GM19455 (cell line): Measurements from ENCODE around the gene CD3G.
"Not testable (repeated sequence)": the region's sequence is repeated elsewhere in the genome, so short reads cannot be mapped to it uniquely, and the experiment has no call there.

ENCODE experiments used
- ATAC-seq: cut with Tn5 transposase; IDR thresholded peaks from one replicate; pipeline ENCODE4 v1.9.1; 2021; ENCODE audit not compliant: unreplicated experiment

CD3G gene

GRCh38 chr11:118375978-118376377 lies 31.8 kb downstream of the CD3G start:
- ATAC-seq: no peak

DNA sequence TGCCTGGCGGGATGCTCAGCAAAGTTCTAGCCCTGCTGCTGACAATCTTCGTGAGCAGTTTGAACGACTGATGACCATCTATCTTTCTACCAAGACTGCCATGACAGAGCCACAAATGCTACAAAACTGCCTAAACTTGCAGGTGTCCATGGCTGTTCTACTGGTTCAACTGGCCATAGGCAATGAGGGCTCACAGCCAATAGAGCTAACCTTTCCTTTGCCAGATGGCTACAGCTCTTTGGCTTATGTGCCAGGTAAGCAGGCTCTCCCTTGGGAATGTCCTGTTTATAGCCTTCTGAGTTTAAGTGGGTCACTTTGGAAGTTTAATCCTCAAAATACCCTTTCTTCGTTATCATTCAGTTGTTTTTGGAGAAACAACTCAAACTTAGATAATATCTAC lies 35.4 kb downstream of the CD3G start:
- ATAC-seq: no peak

- no peak for ATAC-seq
These were observed 36.4 kb downstream of the CD3G start for GRCh38 chr11:118380571-118380970.

DNA sequence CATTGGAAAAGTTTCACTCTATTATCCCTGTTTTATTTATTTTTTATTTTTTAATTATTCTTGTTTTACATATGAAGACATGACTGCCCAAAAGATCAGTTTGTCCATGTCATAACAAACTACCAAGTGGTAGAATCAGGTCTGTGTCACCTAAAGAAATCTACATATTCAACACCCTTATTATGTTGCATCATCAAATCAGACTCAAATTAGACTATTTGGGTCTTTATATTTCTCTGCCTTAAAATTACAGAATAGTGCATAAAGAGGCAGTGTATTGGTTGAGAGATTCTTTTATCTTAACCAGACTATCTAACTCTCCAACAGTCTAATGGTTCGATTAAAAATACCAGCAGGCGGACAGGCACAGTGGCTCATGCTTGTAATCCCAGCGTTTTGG lies 38.8 kb downstream of the CD3G start:
- no peak for ATAC-seq

DNA sequence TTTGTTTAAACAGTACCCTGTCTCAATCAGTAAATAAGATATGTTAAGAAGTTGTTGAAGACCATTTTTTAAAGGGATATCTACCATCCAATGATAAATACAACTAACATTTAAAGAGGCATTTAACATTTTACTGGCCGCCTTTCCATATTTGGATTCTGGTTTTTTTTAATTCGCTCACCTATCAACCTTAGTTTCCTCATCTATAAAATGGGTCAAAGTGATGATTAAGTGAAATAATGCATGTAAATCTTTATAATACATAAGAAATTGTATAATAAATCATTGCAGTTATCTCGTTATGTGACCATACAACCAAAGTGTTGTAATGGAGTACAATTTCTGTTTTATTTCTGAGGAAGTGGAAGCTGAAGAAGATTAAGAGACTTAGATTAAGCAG lies 39.5 kb downstream of the CD3G start:
- ATAC-seq: no peak

DNA sequence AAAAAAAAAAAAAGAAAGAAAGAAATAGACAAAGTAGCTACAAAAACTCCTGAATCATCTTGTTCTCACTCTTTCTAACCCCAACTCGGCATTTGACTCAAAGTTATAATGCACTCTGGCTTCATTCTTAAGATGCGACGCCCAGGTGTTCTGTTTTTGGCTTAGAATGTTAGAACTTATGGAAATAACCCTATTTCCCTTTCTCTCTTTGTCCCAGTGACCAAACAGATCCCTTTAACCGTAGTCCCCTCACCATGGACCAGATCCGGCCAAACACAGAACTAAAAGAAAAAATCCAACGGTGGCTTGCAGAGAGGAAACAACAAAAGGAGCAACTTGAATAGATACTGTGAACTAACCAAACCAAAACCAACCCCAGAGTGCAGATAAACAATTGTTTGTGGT lies 52.0 kb downstream of the CD3G start:
- ATAC-seq: no peak

DNA sequence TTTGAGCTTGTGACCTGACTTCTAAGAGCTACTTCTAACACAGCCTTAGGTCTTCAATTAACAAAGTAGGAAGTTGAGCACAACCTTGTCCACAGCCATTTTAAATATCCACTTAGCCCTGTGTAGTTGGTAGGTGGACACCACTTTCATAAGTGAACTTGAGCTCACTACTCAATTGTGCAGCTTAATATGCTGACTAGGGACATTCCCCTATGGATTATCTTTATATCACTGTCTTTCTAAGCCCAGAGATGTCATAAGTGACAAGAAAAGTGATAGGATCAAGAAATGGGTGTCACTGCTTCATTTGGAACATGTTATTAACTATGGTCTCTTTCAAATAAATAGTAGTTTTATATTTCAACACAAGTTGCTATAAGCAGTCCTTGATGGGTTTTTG lies 53.3 kb downstream of the CD3G start:
- ATAC-seq: no peak

DNA sequence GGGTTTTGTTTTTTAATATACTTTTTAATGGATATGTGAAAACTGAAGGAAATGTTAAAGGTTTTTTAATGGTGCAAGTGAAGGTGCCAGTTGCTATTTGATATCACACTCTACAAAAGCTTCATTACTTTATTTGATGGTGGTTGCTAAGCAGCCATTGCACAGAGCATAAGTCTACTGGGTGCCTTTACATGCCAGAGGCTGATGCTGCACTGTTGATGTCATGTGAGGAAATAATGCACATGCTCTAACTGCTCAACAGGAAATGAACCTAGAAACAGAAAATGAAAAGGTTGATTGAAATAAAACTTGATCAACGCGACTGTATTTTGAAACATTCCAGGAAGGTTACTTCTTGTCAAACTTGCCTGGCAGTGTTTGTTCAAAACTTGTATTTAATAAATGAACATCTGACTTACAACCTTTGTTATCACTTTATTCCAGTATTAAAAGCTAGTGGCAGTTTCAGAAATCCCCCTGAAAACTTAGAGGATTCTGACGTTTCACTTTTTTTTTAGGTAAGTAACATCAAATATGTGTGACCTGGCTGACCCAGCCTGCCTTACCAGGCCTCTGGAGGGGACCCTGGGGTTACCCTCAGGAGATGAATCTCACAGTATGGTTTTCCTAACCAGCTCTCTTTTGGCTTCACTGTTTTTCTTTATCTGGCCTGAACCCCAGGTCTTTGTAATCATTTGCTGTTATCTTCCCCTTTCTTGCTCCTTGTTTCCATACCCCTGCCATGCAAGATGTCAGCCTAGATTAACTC lies 54.8 kb downstream of the CD3G start:
- ATAC-seq: no peak

GRCh38 chr11:118401151-118401879 lies 57.2 kb downstream of the CD3G start, which contains the start of gene ATP5MG:
TSS of gene ATP5MG (plus strand) at chr11:118401606. CDS start at chr11:118401666, 60 bp downstream.
- peak; percentile 64 for ATAC-seq

DNA sequence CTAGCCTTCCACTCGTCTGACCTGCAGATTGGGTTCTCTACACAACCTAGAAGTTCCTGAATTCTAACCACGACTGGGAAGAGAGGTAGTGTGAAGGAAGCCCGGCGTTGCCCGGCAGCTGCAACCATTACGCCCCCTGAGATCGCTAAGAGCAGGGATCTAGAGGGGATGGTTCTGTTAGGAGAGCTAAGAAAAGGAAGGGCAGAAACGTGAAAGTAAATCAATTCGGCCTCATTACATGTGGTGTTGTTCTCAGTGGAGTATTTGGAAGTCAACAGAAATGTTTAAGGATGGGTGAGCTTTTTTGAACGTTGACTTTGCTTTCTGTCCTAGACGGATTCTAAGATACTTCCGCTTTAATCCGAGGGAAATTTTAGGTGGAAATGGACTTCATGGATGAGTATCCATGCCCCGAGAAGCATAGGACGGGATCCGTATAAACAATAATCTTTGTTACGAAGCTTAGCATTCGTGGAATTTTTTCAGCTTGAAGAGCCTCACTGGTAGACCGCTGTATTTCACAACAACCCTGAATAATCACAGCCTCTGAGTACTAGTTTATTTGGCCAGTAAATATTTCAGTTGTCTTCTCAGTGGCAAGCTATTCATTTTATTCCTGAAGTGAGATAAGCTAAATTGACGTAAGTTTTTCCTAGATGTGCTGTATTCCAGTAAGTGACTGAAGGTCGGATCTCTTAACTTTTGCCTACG lies 57.9 kb downstream of the CD3G start:
- ATAC-seq: no peak

- ATAC-seq: not testable (repeated sequence)
These were observed 58.5 kb downstream of the CD3G start for GRCh38 chr11:118402594-118402993.
